Sigmoid colon (tissue), 4 donors: ENCODE results near the gene LMBR1.

Experiments
- POLR2AphosphoS5 ChIP-seq, 4 donors: sonication (generic); formaldehyde crosslinking; IDR thresholded peaks; one replicate each; pipeline ENCODE4 v1.6.1; 2017; ENCODE audit warnings: antibody characterized with exemption in 4 of 4
- TF ChIP-seq, protein P1 (sequence below), 4 experiments: fragments of 450-650 bp in 3 of 4; fragments of 200-600 bp in 1 of 4; IDR thresholded peaks; one replicate each; pipeline ENCODE4 v1.5.1; 2016 to 2019; ENCODE audit warnings: antibody characterized with exemption in 4 of 4, mild to moderate bottlenecking in 3 of 4, moderate library complexity in 2 of 4

DNA sequence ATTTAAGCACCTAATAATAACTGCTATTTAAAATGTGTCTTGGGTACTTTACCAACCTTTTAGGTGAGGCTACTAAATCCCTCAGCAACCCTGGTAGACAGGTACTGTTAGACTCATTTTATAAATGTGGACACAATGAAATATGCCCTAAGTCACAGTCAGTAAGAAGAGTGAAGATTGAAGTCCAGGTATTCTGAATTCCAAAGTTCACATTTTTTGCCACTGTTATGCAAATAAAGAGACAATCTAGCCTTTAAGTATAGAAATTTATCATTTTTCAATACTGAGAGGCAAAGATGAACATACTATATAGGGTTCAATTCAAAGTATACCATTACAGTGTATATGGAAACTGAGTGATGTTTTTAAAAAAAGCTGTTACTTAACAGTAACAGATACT, 102.7 kb downstream of the LMBR1 start:
- TF ChIP-seq, protein P1, sequence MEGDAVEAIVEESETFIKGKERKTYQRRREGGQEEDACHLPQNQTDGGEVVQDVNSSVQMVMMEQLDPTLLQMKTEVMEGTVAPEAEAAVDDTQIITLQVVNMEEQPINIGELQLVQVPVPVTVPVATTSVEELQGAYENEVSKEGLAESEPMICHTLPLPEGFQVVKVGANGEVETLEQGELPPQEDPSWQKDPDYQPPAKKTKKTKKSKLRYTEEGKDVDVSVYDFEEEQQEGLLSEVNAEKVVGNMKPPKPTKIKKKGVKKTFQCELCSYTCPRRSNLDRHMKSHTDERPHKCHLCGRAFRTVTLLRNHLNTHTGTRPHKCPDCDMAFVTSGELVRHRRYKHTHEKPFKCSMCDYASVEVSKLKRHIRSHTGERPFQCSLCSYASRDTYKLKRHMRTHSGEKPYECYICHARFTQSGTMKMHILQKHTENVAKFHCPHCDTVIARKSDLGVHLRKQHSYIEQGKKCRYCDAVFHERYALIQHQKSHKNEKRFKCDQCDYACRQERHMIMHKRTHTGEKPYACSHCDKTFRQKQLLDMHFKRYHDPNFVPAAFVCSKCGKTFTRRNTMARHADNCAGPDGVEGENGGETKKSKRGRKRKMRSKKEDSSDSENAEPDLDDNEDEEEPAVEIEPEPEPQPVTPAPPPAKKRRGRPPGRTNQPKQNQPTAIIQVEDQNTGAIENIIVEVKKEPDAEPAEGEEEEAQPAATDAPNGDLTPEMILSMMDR (IDR thresholded peaks at IDR 0.05): no peak
- no peak for TF ChIP-seq POLR2AphosphoS5 (IDR thresholded peaks at IDR 0.05)
